Stimulated activated effector memory CD8-positive, alpha-beta T cell treated with anti-CD3 and anti-CD28 coated beads, Interleukin-12 subunit alpha, Interleukin-12 subunit beta, amount 100 ng/mL, for 72 hours (primary cell): ENCODE data around the gene POC1B.

Experiments used
- ATAC-seq: fragments of 150-1000 bp; cut with Tn5 transposase; 2 replicates; pipeline ENCODE4 v1.10.0; 2021
- DNase-seq, 2 donors: peaks; one replicate each; pipeline ENCODE4 v3.0.0; 2021 to 2022; ENCODE audit warnings: low spot score in 2 of 2
- H3K27ac Mint-ChIP-seq: one replicate; pipeline ENCODE4 v1.8.0; 2022; ENCODE audit warnings: mild to moderate bottlenecking, mixed read lengths
- H3K36me3 Mint-ChIP-seq: one replicate; pipeline ENCODE4 v1.8.0; 2022; ENCODE audit warnings: mild to moderate bottlenecking, mixed read lengths
- H3K4me1 Mint-ChIP-seq: one replicate; pipeline ENCODE4 v1.8.0; 2022; ENCODE audit warnings: mixed read lengths
- H3K4me3 Mint-ChIP-seq: one replicate; pipeline ENCODE4 v1.8.0; 2022; ENCODE audit warnings: mild to moderate bottlenecking, mixed read lengths
- H3K9me3 Mint-ChIP-seq: one replicate; pipeline ENCODE4 v1.8.0; 2022; ENCODE audit warnings: mixed read lengths

POC1B gene

GRCh38 chr12:89437231-89437630, 88.6 kb downstream of the POC1B start:
- Mint-ChIP-seq H3K4me1 (peaks cover 30% of the 10 kb centered on the region), H3K4me3 (no peak overlapping the region), H3K9me3 (no peaks in the 10 kb centered on the region), H3K27ac (no peak overlapping the region), H3K36me3 (peaks cover 36% of the 10 kb centered on the region)
- ATAC-seq (no peak), DNase-seq (no peak)

GRCh38 chr12:89436062-89436461, 89.8 kb downstream of the POC1B start:
- Mint-ChIP-seq H3K27ac (no peak overlapping the region), H3K36me3 (peaks cover 36% of the 10 kb centered on the region), H3K9me3 (no peaks in the 10 kb centered on the region), H3K4me3 (no peak overlapping the region), H3K4me1 (peaks cover 20% of the 10 kb centered on the region)
- ATAC-seq, result no peak
- DNase-seq, result no peak

- H3K36me3 Mint-ChIP-seq, result peaks cover 21% of the 10 kb centered on the region
- H3K4me3 Mint-ChIP-seq, result no peak overlapping the region
- peak overlapping the region; percentile 21 for H3K27ac Mint-ChIP-seq
- H3K9me3 Mint-ChIP-seq, result no peaks in the 10 kb centered on the region
- ATAC-seq (no peak), DNase-seq (no peak)
- H3K4me1 Mint-ChIP-seq, result peaks cover 31% of the 10 kb centered on the region
These were observed 92.2 kb downstream of the POC1B start for GRCh38 chr12:89433634-89434033.

- no peak for DNase-seq
- Mint-ChIP-seq H3K9me3 (no peaks in the 10 kb centered on the region), H3K4me1 (peaks cover 43% of the 10 kb centered on the region), H3K27ac (peak overlapping the region; percentile 21), H3K4me3 (no peak overlapping the region), H3K36me3 (peaks cover 12% of the 10 kb centered on the region)
- ATAC-seq, result no peak
These were observed 93.5 kb downstream of the POC1B start for GRCh38 chr12:89432396-89432795.

GRCh38 chr12:89429528-89429927, 96.3 kb downstream of the POC1B start:
- no peak overlapping the region for H3K4me3 Mint-ChIP-seq
- DNase-seq (no peak), ATAC-seq (no peak)
- H3K27ac Mint-ChIP-seq, result no peak overlapping the region
- H3K9me3 Mint-ChIP-seq, result no peaks in the 10 kb centered on the region
- peaks cover 13% of the 10 kb centered on the region for H3K36me3 Mint-ChIP-seq
- peaks cover 49% of the 10 kb centered on the region for H3K4me1 Mint-ChIP-seq

- no peak for DNase-seq
- Mint-ChIP-seq H3K36me3 (peaks cover 13% of the 10 kb centered on the region), H3K9me3 (no peaks in the 10 kb centered on the region), H3K4me1 (peaks cover 41% of the 10 kb centered on the region), H3K27ac (peak overlapping the region; percentile 38), H3K4me3 (peak overlapping the region; percentile 3)
- ATAC-seq, result peak; percentile 96
These were observed 98.2 kb downstream of the POC1B start for GRCh38 chr12:89427508-89428156.

- DNase-seq (no peak), ATAC-seq (no peak)
- no peak overlapping the region for H3K27ac Mint-ChIP-seq
- peaks cover 20% of the 10 kb centered on the region for H3K36me3 Mint-ChIP-seq
- H3K4me3 Mint-ChIP-seq, result no peak overlapping the region
- H3K9me3 Mint-ChIP-seq, result no peaks in the 10 kb centered on the region
- peaks cover 28% of the 10 kb centered on the region for H3K4me1 Mint-ChIP-seq
These were observed 101.0 kb downstream of the POC1B start for GRCh38 chr12:89424846-89425245.

GRCh38 chr12:89424389-89424788, 101.5 kb downstream of the POC1B start:
- ATAC-seq (no peak), DNase-seq (no peak)
- H3K4me3 Mint-ChIP-seq, result no peak overlapping the region
- no peak overlapping the region for H3K27ac Mint-ChIP-seq
- peaks cover 24% of the 10 kb centered on the region for H3K4me1 Mint-ChIP-seq
- H3K36me3 Mint-ChIP-seq, result peaks cover 20% of the 10 kb centered on the region
- no peaks in the 10 kb centered on the region for H3K9me3 Mint-ChIP-seq

- Mint-ChIP-seq H3K36me3 (peaks cover 31% of the 10 kb centered on the region), H3K9me3 (no peaks in the 10 kb centered on the region), H3K4me3 (no peak overlapping the region), H3K4me1 (no peaks in the 10 kb centered on the region), H3K27ac (no peak overlapping the region)
- DNase-seq (peak in 1 of 2 donors; percentile 20), ATAC-seq (no peak)
These were observed 104.6 kb downstream of the POC1B start for GRCh38 chr12:89421092-89421835.

GRCh38 chr12:89418228-89418910, 107.5 kb downstream of the POC1B start:
- DNase-seq (no peak), ATAC-seq (no peak)
- H3K27ac Mint-ChIP-seq, result no peak overlapping the region
- H3K36me3 Mint-ChIP-seq, result peaks cover 18% of the 10 kb centered on the region
- no peaks in the 10 kb centered on the region for H3K4me1 Mint-ChIP-seq
- no peaks in the 10 kb centered on the region for H3K9me3 Mint-ChIP-seq
- H3K4me3 Mint-ChIP-seq, result no peak overlapping the region

GRCh38 chr12:89417246-89417977, 108.4 kb downstream of the POC1B start:
- Mint-ChIP-seq H3K36me3 (peaks cover 18% of the 10 kb centered on the region), H3K4me1 (no peaks in the 10 kb centered on the region), H3K9me3 (no peaks in the 10 kb centered on the region), H3K4me3 (no peak overlapping the region), H3K27ac (no peak overlapping the region)
- no peak for ATAC-seq
- no peak for DNase-seq

GRCh38 chr12:89416049-89416792, 109.6 kb downstream of the POC1B start:
- Mint-ChIP-seq H3K27ac (no peak overlapping the region), H3K4me3 (no peak overlapping the region), H3K9me3 (no peaks in the 10 kb centered on the region), H3K4me1 (no peaks in the 10 kb centered on the region), H3K36me3 (peaks cover 18% of the 10 kb centered on the region)
- no peak for DNase-seq
- no peak for ATAC-seq

- H3K36me3 Mint-ChIP-seq, result peaks cover 12% of the 10 kb centered on the region
- H3K9me3 Mint-ChIP-seq, result no peaks in the 10 kb centered on the region
- no peak overlapping the region for H3K27ac Mint-ChIP-seq
- no peaks in the 10 kb centered on the region for H3K4me1 Mint-ChIP-seq
- no peak for DNase-seq
- no peak overlapping the region for H3K4me3 Mint-ChIP-seq
- ATAC-seq, result no peak
These were observed 111.0 kb downstream of the POC1B start for GRCh38 chr12:89414851-89415250.

- Mint-ChIP-seq H3K27ac (no peak overlapping the region), H3K4me3 (no peak overlapping the region), H3K36me3 (peaks cover 11% of the 10 kb centered on the region), H3K9me3 (no peaks in the 10 kb centered on the region), H3K4me1 (no peaks in the 10 kb centered on the region)
- ATAC-seq (no peak), DNase-seq (no peak)
These were observed 111.5 kb downstream of the POC1B start for GRCh38 chr12:89414322-89414721.

- Mint-ChIP-seq H3K36me3 (peaks cover 5% of the 10 kb centered on the region), H3K4me1 (no peaks in the 10 kb centered on the region), H3K27ac (no peak overlapping the region), H3K9me3 (no peaks in the 10 kb centered on the region), H3K4me3 (no peak overlapping the region)
- no peak for DNase-seq
- ATAC-seq, result no peak
These were observed 112.6 kb downstream of the POC1B start for GRCh38 chr12:89413234-89413633.
